ENCODE results near the gene METTL3. TPM values are rescaled to one million over a fixed set of nuclear protein-coding genes. Genes with fewer than 3 reads are reported as not detected.
A peak's percentile ranks its signal among the peaks of the same experiment; 100 is the strongest.

The METTL3 gene
- polyA plus RNA-seq, 3 donors, result 87.1 to 106 (median 94.4) TPM

DNA sequence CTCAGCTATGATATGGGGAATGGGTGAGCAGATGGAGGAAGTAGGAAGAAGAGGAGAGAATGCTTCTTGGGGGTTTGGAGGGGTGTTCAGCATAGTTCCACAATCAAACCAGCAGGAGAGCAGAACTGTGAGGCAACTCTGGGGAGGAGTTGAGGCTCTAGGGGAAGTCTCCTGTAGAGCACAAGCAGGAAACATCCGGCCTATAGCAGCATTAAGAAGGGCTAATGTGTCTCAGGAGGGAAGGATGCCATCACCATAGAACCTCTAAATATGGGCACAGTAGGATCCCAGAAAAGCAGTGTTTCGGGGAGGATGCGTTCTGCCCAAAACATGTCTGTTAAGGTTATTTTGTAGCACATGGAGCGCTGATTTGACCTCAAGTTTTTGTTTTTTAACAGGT, 23.4 kb upstream of the METTL3 start:
- no peak for DNase-seq (ENCODE audit: extremely low read depth in 1 of 11, low read depth in 9 of 11, low spot score in 4 of 11)

DNA sequence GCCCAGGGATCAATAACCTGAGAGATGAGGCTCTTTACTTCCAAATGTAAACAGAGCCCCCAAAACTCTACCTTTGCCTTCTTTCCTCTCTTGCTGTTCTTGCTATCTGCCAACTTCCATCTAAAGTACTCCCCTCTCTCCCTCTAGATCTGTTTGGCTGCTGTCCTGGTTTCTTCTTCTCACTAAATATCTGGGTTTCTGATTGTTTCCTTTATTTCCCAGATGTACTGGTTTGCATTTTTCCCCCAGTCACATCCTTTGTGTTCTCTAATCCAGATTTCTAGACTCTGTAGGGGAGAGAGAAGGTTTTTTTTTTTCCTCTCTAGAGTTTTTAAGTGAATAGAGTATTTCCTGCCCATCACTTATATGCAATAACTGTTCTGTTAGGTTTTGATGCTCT, 22.2 kb upstream of the METTL3 start:
- DNase-seq (ENCODE audit: extremely low read depth in 1 of 11, low read depth in 9 of 11, low spot score in 4 of 11), result no peak

DNA sequence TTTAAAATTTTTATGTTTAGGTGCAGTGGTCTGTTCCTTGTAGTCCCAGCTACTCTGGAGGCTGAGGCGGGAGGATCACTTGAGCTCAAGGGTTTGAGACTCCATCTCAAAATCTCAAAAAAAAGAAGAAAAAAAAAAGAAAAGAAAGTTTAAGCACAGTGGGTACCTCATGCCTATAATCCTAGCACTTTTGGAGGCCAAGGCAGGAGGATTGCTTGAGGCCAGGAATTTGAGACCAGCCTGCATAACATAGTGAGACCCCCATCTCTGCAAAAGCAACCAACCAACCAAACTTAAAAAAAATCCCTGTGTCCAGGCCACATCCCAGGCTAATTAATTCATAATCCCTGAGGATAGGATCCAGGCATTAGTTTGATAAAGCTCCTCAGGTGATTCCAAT, 18.4 kb upstream of the METTL3 start:
- DNase-seq (ENCODE audit: extremely low read depth in 1 of 11, low read depth in 9 of 11, low spot score in 4 of 11), result no peak

DNA sequence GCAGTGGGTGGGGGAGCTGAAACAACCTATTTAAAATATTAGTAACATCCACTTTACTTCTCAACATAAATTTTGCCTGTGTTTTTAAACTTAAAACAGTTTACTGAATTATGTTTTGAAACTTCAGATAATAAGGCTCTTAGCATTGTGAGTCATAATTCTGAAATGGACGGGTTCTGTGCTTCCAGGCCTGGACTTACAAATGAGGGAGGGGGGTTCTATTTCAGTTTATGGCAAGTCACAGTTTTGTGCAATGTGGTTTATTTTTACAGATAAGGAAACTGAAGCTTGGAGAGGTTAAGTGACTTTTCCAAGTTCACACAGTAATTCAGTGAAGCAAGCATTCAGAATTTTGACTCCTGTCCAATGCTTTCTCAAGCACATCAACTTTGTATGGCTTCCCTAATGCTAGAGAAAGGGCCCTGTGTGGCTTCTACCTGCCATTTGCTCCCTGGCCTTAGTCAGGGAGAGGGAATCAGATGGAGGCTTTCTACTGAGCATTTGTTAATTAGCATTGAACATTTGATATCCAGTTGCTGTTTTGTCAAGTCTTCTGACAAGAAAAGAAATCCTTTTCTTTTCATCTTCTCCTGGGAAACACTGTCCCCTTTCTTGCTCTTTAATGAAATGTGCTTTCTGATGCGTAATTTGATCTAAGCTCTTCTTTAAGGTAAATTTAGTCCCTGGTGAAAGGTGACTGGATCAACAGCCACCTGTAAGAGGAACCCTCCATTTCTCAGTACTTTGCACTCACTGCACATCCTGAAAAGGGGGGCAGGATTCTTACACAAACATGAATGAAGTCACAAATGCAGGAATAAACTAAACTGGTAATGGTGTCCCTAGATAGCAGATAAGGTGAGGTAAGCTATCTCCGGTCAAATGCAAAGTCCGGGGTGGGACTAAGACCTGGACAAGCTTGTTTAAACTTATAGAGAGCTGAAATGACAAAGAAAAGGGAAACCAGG, 17.5 kb upstream of the METTL3 start:
- peak in 1 of 11 donors; percentile 28 for DNase-seq (ENCODE audit: extremely low read depth in 1 of 11, low read depth in 9 of 11, low spot score in 4 of 11)

DNA sequence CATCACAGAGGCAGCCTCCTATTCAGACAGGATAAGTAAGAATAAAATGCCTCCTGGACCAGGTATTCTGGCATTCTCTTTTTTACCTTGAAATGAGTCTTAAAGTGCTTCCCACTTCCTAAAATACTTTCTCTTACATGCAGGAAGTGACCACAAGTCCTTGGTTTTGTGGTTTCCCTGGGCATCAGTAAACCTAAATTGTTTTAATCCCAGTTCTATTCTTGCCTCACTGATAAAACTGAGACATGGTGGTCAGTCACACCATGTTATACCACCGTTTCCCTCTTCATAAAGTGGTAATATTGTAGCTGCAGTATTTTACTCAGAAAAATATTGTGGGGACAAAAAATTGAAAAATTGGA, 16.2 kb upstream of the METTL3 start:
- no peak for DNase-seq (ENCODE audit: extremely low read depth in 1 of 11, low read depth in 9 of 11, low spot score in 4 of 11)

DNA sequence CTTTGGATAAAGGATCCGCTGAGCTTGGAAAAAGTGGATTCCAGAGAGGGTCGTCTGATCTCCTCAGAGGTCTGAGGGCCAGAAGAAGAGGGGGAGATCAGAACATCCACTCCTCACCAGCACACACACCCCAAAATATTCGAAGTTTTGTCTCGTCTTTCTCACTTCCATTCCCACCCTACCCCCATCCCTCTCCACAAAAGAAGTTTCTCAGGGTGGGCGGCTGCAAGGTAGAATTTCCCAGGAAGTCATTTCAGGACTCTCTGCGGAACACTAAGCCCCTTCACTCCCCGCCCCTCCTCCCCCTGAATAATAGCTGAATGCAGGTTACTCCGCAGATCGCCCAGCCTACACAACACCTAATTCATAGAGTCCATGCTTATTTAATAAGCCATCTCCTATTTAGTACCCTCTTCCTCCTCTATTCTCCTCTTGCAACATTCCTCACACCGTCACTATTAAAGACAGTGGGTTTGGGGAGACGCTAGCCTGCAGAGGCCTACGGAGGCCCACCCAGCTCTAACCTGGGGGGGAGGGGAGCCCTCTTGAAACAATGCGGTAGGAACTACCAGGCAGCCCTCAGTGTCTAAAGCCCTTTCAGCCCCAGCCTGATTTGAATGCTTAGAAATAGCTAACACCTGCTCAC, 15.7 kb upstream of the METTL3 start:
- DNase-seq (ENCODE audit: extremely low read depth in 1 of 11, low read depth in 9 of 11, low spot score in 4 of 11), result peak in 3 of 11 donors; percentile 42 to 64 (median 48)

DNA sequence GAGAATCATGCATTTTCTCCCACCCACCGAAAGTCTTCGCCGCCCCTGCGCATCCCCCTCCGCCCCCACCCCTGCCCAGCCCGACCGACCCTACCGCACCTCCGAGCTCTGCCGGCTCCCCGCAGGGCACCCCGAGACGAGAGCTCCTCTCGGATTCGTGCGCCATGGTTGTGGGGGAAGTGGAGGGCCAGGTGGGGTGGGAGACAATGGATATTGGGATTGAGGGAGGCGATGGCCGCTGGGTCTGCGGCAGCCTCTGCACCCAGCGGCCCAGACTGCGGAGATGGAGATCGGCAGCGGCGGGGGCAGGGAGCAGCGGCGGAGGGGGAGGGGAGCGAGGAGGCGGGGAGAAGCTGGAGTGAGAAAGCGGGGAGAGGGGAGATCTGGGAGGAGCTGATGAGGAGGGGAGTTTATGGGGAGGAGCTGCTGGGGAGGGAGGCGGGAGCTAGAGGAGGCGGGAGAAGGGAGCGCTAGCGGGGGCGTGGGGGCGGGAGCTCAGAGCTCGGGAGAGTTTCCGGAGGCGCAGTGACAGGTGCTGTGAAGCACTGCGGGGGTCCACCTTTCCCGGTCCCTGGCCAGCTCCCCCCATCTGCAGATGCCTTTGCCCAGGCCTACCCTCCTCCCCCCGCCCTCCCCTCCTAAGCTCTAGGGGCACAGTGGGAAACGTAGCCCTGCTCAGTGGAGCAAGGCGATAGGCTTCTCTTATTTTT, 15.0 kb upstream of the METTL3 start, which contains the start of gene SALL2:
Gene SALL2 (minus strand): TSS at position 385 of the 710 bp plus-strand sequence. CDS start 219 bp downstream, at position 166.
- DNase-seq (ENCODE audit: extremely low read depth in 1 of 11, low read depth in 9 of 11, low spot score in 4 of 11), result peak; percentile 61 to 93 (median 85)

DNA sequence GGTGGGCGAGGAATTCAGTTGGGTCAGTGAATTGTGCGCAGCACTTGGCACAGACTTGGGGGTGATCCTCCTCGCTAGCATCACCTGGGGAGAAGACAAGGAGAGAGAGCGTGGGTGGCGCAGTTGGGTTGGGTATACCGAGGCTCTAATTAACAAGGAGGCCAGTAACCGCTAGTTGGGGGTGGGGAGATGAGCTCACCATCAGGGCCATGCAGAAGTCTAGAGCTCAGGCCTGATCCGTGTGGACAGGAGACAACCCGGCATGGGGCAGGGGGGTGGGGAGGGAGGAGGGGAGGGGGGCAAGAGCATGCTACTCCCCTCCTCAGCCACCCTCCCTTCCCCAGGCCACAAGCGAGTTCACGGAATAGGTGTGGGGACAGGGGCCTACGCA, 14.4 kb upstream of the METTL3 start:
- DNase-seq (ENCODE audit: extremely low read depth in 1 of 11, low read depth in 9 of 11, low spot score in 4 of 11), result peak in 3 of 11 donors; percentile 20 to 37 (median 31)

DNA sequence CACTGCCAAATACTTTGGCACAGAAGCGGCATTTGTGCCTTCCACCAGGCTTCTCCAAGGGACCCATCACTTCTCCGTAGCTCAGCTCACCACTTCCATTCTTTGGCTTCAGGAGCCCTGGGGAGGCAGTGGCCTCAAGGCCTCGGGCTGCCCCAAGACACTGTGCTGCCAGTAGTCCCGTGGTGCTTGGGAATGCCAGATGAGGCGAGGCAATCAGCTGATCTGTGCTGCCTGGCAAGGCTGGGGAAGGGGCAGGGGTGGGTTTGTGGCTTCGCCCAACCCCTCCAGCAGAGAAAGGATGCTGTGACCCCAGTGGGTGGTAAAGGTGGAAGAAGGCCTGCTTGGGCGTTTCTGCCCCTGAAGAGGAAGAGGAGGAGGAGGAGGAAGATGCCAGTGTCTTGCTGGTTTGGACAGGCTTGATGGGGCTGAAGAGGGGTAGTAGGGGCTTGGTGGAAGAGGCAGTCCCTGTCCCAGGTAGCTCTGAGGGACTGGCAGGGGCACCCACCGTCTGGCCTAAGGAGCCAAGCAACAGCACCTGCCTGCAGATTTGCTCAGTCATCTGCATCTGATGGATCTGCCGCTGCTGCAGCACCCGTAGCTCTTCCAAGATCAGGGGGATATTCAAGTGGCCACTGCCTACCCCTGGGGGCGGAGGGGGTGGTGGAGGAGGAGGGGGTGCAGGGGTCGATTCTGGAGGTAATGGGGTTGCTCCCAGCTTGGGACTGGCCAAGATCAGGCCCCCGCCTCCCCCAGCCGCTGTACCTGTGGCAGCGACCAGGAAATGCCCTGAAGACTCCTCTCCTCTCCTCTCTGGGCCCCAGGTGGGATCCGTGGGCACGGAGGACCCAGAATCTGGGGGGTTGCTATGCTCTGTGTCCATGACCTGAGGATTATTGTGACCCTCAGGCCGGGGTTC, 13.7 kb upstream of the METTL3 start:
- DNase-seq (ENCODE audit: extremely low read depth in 1 of 11, low read depth in 9 of 11, low spot score in 4 of 11), result no peak

DNA sequence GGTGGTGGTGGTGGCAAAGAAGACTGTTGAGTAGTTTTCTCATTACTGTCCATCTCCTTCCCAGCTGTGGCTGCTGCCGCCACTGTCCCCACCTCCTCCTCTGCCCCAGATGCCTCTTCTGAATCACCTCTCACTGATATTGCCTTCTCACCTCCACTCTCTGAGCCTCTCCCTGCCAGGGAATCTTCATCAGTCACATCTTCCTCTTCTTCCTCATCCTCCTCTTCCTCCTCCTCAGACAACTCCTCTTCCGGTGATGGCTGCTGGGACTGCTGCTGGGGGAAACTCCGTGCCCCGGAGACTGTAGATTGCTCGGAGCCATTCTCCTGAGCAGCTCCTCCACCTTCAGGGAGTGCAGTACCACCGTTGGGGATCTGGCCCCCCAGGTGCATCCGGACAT, 12.1 kb upstream of the METTL3 start:
- DNase-seq (ENCODE audit: extremely low read depth in 1 of 11, low read depth in 9 of 11, low spot score in 4 of 11), result no peak

DNA sequence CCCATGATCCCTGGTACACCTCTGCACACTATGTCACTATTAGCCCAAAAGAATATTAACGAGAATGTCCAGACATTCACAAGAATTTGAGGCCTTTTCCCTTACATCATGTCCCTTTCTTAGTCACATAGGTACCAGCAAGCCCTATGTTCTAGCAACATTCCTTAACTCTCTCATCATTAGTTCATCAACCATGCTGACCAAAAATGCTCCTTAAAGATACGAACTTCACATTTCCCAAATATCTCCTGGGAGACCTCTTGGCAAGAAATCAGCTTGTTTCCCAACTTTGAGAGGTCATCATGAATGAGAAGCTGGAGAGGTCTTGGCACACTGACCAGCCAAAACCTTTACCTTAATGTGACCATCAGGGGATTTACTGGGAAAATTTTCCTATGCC, 10.4 kb upstream of the METTL3 start:
- DNase-seq (ENCODE audit: extremely low read depth in 1 of 11, low read depth in 9 of 11, low spot score in 4 of 11), result no peak

DNA sequence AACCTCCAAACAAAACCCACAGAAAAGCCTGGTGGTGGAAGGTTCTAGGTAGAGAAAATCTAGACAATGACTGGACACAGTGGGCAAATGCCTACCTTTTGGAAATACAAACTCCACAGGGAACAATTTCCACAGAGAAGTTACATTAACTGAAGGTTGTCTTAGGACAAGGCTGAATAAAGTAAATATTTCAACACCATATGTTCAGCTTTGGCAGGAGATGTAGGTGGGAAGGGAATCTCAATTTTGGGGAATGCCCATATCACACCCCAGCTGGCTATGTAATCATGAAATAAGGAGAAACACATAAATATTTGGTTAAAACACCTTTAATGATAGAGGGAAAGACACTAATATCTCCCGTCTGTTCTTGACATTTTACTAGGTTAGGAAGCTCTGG, 9.6 kb upstream of the METTL3 start:
- DNase-seq (ENCODE audit: extremely low read depth in 1 of 11, low read depth in 9 of 11, low spot score in 4 of 11), result no peak

DNA sequence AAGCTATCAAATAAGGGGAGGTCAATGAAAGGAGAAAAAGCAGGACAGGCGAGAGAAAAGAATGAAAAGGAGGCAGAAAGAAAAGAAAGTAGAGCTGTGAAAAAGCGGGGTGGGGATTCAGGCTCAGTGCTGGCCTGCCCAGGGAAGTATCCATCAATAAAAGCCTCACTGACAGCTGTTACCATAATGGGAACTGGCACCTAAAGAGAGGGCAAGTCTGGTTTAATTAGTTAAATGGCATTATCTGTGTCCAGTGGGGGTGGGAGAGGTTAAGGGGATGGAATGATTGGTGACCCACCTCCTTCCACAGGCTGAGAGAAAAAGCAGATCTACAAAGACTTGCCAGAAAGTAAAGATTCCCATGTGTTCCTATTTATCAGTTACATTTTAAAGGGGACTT, 7.6 kb upstream of the METTL3 start:
- DNase-seq (ENCODE audit: extremely low read depth in 1 of 11, low read depth in 9 of 11, low spot score in 4 of 11), result no peak

DNA sequence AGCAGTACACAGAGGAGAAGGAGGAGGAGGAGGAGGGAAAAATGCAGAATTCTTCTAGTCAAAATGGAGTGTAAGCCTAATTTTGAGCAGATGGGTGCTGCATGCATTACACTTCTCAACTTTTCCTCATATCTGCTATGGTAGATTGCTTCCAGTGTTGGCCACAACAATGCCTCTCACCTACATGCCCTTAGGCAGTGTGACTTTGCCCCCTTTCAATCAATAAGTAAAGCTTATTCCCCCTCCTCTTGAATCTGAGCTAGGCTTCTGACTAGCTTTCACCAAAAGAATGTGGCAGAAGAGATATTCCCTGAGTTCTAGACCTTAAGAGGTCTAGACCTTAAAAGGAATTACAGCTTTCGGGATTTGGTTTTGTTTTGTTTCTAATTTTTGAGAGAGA, 3.2 kb upstream of the METTL3 start:
- DNase-seq (ENCODE audit: extremely low read depth in 1 of 11, low read depth in 9 of 11, low spot score in 4 of 11), result no peak

DNA sequence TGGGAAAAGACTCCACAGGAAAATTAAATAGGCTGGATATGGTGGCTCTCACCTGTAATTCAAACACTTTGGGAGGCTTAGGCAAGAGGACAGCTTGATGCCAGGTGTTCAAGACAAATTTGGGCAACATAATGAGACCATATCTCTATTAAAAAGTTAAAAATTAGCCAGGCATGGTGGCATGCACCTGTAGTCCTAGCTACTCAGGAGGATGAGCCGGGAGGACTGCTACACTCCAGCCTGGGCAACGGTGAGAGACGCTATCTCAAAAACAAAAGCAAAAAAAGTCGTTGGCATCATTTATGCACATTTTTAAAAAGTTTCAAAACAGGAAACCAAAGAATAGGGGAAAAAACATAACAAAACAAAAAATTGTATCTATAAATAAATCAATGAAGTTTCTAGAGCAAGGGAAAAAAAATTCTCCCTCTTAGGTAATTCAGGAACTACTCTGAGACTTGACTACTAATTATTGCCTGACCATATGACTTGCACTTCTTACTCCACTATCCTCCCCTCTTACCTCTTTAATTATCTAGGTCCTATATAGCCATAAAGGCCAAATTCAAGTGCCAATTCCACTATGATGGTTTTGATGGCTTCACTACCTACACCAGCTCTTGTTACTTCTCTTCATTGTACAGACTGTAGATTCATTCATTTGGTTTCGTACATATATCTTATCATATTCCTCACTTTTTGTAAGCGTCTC, 1.6 kb downstream of the METTL3 start:
- no peak for DNase-seq (ENCODE audit: extremely low read depth in 1 of 11, low read depth in 9 of 11, low spot score in 4 of 11)

DNA sequence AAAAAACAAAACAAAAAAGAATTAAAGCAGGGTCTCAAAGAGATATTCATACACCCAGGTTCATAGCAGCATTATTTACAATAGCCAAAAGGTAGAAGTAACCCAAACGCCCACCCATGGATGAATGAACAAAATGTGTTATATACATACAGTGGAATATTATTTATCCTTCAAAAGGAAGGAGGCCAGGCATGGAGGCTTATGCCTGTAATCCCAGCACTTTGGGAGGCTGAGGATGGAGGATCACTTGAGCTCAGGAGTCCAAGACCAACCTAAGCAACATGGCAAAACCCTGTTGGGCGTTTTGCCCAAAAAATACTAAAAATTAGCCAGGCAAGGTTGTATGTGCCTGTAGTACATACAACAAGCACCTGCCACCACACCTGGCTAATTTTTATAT, 4.6 kb downstream of the METTL3 start:
- DNase-seq (ENCODE audit: extremely low read depth in 1 of 11, low read depth in 9 of 11, low spot score in 4 of 11), result no peak

DNA sequence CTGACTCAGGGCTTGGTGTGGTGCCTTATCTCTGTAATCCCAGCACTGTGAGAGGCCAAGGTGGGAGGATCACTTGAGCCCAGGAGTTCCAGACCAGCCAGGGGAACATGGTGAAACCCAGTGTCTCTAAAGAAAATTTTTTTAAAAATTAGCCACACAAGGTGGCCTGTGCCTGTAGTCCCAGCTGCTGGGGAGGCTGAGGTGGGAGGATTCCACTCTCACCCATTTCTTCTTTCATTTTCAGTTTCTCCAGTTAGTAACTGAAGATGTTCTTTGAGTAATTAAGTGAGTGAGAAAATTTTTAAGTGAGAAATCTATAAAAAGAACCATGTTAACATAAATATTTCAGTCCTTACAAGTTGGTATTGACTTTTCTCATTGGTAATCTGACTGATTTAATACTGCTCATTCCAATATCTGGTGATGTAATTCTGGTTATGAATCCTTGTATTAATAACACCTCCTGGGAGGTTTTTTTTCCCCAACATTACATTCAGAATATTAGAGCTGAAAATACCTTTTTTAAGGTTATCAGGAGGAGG, 6.1 kb downstream of the METTL3 start:
- DNase-seq (ENCODE audit: extremely low read depth in 1 of 11, low read depth in 9 of 11, low spot score in 4 of 11), result no peak

DNA sequence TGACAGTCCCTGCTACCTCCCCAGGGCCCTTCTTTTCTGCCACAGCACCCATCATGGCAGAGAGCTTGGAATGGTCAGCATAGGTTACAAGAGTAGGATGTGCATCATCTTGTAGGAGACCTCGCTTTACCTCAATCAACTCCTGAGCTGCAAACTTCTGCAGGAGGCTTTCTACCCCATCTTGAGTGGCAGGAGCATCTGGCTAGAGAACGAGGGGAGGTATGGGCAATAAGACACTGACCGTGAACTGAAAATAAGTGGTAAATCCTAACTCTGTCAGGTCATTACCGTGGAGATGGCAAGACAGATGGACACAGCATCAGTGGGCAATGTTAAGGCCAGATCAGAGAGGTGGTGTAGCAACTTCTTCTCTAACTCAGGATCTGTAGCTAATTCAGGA, 7.8 kb downstream of the METTL3 start:
- no peak for DNase-seq (ENCODE audit: extremely low read depth in 1 of 11, low read depth in 9 of 11, low spot score in 4 of 11)

Measured in renal cortex interstitium (tissue), 11 donors.